G401 (cell line): ENCODE data around the gene PLA2G3. TPM values are rescaled to one million over a fixed set of nuclear protein-coding genes. Genes with fewer than 3 reads are reported as not detected.
"Not testable (repeated sequence)": the region's sequence is repeated elsewhere in the genome, so short reads cannot be mapped to it uniquely, and the experiment has no call there.

Experiments used
- DNase-seq: peaks from one replicate; pipeline ENCODE4 v3.0.0-alpha.2; 2015; ENCODE audit warnings: low spot score
- in situ Hi-C: cut with HindIII; loops from 2 replicates; pipeline ENCODE4 v1.10.0; 2016; ENCODE audit warnings: low sequenced_read_pairs, mixed read lengths
- total RNA-seq: library from RNA; depleted of rRNA; stranded (reverse); fragments of >200 nt; shearing (Covaris generic); gene quantifications from 2 replicates; pipeline ENCODE4 v1.2.3, GENCODE V29; 2014; rRNA removed

The PLA2G3 gene
- 4.4 and 4.9 TPM in 2 replicates for total RNA-seq

- in situ Hi-C loops, result no loop called here
- peak; percentile 65 for DNase-seq
Measured at GRCh38 chr22:31139866-31140716, at the start of gene PLA2G3. PLA2G3 (minus strand) TSS chr22:31140508; CDS start chr22:31140354, 154 bp downstream.

- no peak for DNase-seq
- in situ Hi-C loops, result no loop called here
Measured at GRCh38 chr22:31187627-31188026, 47.3 kb upstream of the PLA2G3 start.

GRCh38 chr22:31185056-31185455, 44.7 kb upstream of the PLA2G3 start:
- no peak for DNase-seq
- in situ Hi-C loops, result no loop called here

- no peak for DNase-seq
- in situ Hi-C loops, result no loop called here
Measured at GRCh38 chr22:31184015-31184414, 43.7 kb upstream of the PLA2G3 start.

- in situ Hi-C loops, result no loop called here
- DNase-seq, result no peak
Measured at GRCh38 chr22:31179345-31179744, 39.0 kb upstream of the PLA2G3 start.

GRCh38 chr22:31178859-31179258, 38.6 kb upstream of the PLA2G3 start:
- in situ Hi-C loops, result no loop called here

GRCh38 chr22:31177420-31178162, 37.3 kb upstream of the PLA2G3 start:
- in situ Hi-C loops, result no loop called here
- no peak for DNase-seq

More at GRCh38 chr22:31178859-31179258, 38.6 kb upstream of the PLA2G3 start:
- no peak for DNase-seq

GRCh38 chr22:31176923-31177322, 36.6 kb upstream of the PLA2G3 start:
- no peak for DNase-seq
- in situ Hi-C loops, result no loop called here

GRCh38 chr22:31173386-31174145, 33.3 kb upstream of the PLA2G3 start:
- in situ Hi-C loops, result loop anchor here (5.0 kb wide), 1 partner anchor 56 kb away; no protein-coding TSS in a partner anchor
- DNase-seq, result no peak

GRCh38 chr22:31171734-31172133, 31.4 kb upstream of the PLA2G3 start:
- DNase-seq, result not testable (repeated sequence)
- in situ Hi-C loops, result loop anchor here (5.0 kb wide), 1 partner anchor 54 kb away; no protein-coding TSS in a partner anchor

GRCh38 chr22:31170971-31171370, 30.7 kb upstream of the PLA2G3 start:
- DNase-seq, result no peak
- in situ Hi-C loops, result loop anchor here (5.0 kb wide), 1 partner anchor 54 kb away; no protein-coding TSS in a partner anchor

GRCh38 chr22:31162015-31162765, 21.9 kb upstream of the PLA2G3 start:
- DNase-seq, result no peak
- in situ Hi-C loops, result no loop called here

GRCh38 chr22:31161386-31161785, 21.1 kb upstream of the PLA2G3 start:
- no peak for DNase-seq
- in situ Hi-C loops, result no loop called here

- DNase-seq, result peak; percentile 39
- in situ Hi-C loops, result no loop called here
Measured at GRCh38 chr22:31160328-31160978, 20.1 kb upstream of the PLA2G3 start.

- in situ Hi-C loops, result no loop called here
- no peak for DNase-seq
Measured at GRCh38 chr22:31155422-31155821, 15.1 kb upstream of the PLA2G3 start.

GRCh38 chr22:31154975-31155374, 14.7 kb upstream of the PLA2G3 start:
- in situ Hi-C loops, result no loop called here

GRCh38 chr22:31153357-31153756, 13.0 kb upstream of the PLA2G3 start:
- in situ Hi-C loops, result no loop called here
- DNase-seq, result no peak

More at GRCh38 chr22:31154975-31155374, 14.7 kb upstream of the PLA2G3 start:
- no peak for DNase-seq

GRCh38 chr22:31151872-31152271, 11.6 kb upstream of the PLA2G3 start:
- in situ Hi-C loops, result no loop called here

More at GRCh38 chr22:31151872-31152271, 11.6 kb upstream of the PLA2G3 start:
- no peak for DNase-seq
